OCI-LY1 (cell line): Measurements from ENCODE around the gene LDLRAD3.

ENCODE experiments used
- CTCF ChIP-seq: fragments of 200-600 bp; sonication (generic), shearing (Covaris generic); IDR thresholded peaks from 2 replicates; pipeline ENCODE4 v1.5.1; 2017; ENCODE audit warnings: mild to moderate bottlenecking, antibody characterized with exemption, low read length, moderate library complexity, mixed read lengths
- EZH2 ChIP-seq: fragments of 200-600 bp; sonication (generic), shearing (Covaris generic); IDR thresholded peaks from 2 replicates; pipeline ENCODE4 v1.8.0; 2017; ENCODE audit warnings: borderline replicate concordance, mixed run types, mild to moderate bottlenecking, antibody characterized with exemption, low read length, moderate library complexity, mixed read lengths

GRCh38 chr11:35982061-35982460 is 38.2 kb downstream of the LDLRAD3 start:
- TF ChIP-seq CTCF (no peak), EZH2 (no peak)
